ENCODE results near the gene KAZN. TPM values are rescaled to one million over a fixed set of nuclear protein-coding genes. Genes with fewer than 3 reads are reported as not detected.
A peak's percentile ranks its signal among the peaks of the same experiment; 100 is the strongest.

KAZN gene
- total and polyA plus RNA-seq, 8 donors: 11.1 to 37.5 (median 30.2) TPM

DNA sequence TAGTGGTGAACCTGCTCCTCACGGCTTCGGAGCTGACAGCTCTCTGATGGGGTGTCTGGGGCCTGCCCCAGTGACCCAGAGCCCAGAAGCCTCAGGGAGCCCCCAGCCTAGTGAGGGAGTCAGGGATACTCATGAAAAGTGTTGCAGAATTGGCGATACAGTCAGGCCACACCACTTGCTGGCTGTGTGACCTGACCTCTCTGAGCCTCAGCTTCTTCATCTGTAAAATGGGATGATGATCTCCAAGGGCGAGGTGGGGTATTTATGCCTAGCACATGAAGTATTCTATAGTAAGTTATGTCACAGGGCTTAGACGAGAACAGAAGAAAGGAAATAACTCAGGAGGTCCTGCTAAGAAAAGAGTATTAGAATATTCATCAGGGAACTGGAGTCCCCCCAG is 556.7 kb downstream of the KAZN start:
- H3K9me3 ChIP-seq: no peaks in the 10 kb centered on the region
- TF ChIP-seq, protein P1, sequence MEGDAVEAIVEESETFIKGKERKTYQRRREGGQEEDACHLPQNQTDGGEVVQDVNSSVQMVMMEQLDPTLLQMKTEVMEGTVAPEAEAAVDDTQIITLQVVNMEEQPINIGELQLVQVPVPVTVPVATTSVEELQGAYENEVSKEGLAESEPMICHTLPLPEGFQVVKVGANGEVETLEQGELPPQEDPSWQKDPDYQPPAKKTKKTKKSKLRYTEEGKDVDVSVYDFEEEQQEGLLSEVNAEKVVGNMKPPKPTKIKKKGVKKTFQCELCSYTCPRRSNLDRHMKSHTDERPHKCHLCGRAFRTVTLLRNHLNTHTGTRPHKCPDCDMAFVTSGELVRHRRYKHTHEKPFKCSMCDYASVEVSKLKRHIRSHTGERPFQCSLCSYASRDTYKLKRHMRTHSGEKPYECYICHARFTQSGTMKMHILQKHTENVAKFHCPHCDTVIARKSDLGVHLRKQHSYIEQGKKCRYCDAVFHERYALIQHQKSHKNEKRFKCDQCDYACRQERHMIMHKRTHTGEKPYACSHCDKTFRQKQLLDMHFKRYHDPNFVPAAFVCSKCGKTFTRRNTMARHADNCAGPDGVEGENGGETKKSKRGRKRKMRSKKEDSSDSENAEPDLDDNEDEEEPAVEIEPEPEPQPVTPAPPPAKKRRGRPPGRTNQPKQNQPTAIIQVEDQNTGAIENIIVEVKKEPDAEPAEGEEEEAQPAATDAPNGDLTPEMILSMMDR (IDR thresholded peaks at IDR 0.05): no peak
- intact Hi-C loops (cut with DNase I): loop anchor here in 1 of 2 donors (10.0 kb wide), 1 partner anchor 110 kb away; no protein-coding TSS in a partner anchor
- peaks cover 0 to 46% of the 10 kb centered on the region in 2 donors for H3K27me3 ChIP-seq
- H3K4me3 ChIP-seq: peak overlapping the region in 1 of 2 donors; percentile 80
- peaks cover 13 to 74% of the 10 kb centered on the region in 2 donors for H3K4me1 ChIP-seq
- peak overlapping the region in 1 of 2 donors; percentile 83 for H3K27ac ChIP-seq
- ATAC-seq (no peak), DNase-seq (no peak)
- H3K36me3 ChIP-seq: no peaks in the 10 kb centered on the region

DNA sequence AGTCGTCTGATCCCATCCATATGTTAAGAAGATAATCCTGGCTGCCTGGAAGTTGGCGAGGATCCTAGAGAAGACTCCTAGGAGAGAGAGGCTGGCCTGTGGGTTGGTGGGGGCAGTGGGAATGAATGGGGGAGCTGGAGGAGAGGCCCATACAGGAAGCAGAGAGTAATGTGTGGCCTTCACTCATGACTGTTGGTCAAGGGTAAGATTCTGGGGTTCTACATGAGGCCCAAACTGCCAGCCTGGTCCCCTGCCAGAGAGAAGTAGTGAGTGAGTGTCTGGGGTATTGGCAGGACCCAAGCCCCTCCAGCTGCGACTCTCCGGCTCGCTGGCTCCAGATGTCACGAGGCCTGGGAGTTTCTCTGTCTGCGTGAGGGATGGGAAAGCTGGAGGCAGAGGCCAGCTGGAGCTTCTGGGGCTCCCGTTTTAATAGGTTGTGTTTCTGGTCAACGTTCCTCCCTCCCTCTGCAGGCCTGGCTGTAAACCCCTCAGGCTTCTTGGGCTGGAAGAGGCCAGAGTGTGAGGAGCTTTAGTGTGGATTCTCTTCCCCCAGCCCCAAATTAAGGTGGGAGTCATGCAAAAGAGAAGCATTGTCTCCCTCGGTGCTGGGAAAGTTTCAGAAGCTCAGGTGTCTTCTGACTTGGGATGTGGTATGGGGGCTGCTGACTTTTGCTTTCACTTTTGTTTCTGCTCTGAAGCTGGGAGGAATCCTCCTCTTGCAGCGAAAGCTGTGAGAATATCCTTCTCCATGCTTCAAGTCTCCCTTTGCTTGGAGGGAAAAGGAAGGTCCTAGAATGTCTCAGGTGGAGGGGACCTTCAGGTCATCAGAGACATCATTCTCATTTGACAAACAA is 557.6 kb downstream of the KAZN start:
- TF ChIP-seq, protein P1 (IDR thresholded peaks at IDR 0.05): no peak
- Histone ChIP-seq H3K27ac (peak overlapping the region; percentile 41 to 42), H3K36me3 (no peaks in the 10 kb centered on the region), H3K4me3 (peak overlapping the region in 1 of 2 donors; percentile 80), H3K27me3 (peaks cover 0 to 43% of the 10 kb centered on the region in 2 donors), H3K4me1 (peaks cover 13 to 74% of the 10 kb centered on the region in 2 donors), H3K9me3 (no peaks in the 10 kb centered on the region)
- intact Hi-C loops (cut with DNase I): loop anchor here in 1 of 2 donors (10.0 kb wide), 1 partner anchor 109 kb away; no protein-coding TSS in a partner anchor
- no peak for ATAC-seq
- peak in 2 of 4 donors; percentile 58 to 74 for DNase-seq

DNA sequence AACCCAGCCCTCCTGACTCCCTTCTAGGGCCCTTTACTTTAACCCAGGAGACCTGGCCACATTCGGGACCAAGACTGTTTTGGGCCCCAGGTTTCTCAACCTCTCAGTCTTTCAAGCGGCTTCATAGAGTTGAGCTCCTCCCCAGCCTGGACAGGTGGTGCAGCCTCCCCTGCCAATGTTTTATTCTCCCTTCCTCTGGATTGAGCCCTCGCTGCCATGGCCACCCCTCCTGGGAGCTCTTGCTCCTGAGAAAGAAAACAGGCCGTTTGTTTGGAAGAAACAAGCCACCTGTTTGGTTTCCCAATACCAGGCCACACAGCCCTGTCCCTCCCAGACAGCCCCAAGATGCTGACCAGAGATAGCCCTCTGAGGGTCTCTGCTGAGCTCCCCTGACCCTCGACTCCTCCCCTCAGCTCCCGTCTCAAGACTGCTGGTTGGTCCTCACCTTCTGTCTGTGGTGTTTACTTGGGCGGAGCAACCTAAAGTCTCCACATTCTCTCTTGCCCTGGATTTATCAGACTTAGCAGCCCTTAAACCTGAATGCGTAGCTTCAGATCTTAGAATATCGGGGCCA is 558.4 kb downstream of the KAZN start:
- TF ChIP-seq, protein P1 (IDR thresholded peaks at IDR 0.05): no peak
- ATAC-seq (no peak), DNase-seq (no peak)
- Histone ChIP-seq H3K27me3 (peaks cover 0 to 36% of the 10 kb centered on the region in 2 donors), H3K9me3 (no peaks in the 10 kb centered on the region), H3K27ac (peak overlapping the region in 1 of 2 donors; percentile 41), H3K4me3 (no peak overlapping the region), H3K4me1 (peaks cover 8 to 71% of the 10 kb centered on the region in 2 donors), H3K36me3 (no peaks in the 10 kb centered on the region)
- intact Hi-C loops (cut with DNase I): loop anchor here in 1 of 2 donors (10.0 kb wide), 1 partner anchor 108 kb away; no protein-coding TSS in a partner anchor

DNA sequence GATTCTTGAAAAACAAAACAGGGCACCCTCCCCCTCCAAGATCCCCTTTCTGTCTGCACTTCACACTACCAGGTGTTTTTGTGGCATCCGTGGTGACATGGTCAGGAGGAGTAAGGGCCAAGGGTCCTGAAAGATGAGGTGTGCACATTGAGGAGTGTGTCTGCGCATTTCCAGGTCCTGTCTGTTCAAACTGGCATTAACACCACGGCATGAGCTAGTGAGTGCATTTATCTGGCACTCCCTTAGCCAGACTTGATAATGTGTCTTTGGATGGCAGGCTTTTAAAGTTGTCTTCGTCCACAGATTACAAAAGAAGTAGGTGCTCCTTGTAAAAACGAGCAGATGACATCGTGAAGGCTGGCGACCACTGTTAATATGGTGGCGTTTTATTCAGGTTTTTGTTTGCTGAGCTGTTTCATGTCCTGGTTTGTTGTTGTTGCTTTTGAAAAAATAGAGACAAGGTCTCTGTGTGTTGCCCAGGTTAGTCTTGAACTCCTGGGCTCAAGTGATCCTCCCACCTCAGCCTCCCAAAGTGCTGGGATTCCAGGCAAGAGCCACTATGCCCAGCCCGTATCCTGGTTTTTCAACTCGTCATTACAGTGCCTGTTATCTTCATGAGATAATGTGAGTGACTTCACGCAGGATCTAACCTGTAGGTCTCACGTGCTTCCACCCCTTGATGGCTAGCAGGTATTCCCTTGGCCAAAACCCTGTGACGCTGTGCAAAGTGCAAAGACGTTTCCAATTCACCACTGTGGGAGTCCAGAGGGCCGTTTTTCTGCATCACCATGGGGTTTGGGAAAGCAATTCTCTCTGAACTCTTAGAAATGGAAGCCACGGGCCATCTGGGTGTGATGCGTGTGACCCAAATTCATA is 559.3 kb downstream of the KAZN start:
- no peak for DNase-seq
- peaks cover 4 to 65% of the 10 kb centered on the region in 2 donors for H3K4me1 ChIP-seq
- no peaks in the 10 kb centered on the region for H3K36me3 ChIP-seq
- H3K9me3 ChIP-seq: no peaks in the 10 kb centered on the region
- intact Hi-C loops (cut with DNase I): loop anchor here in 1 of 2 donors (10.0 kb wide), 1 partner anchor 107 kb away; no protein-coding TSS in a partner anchor
- no peak for ATAC-seq
- no peak overlapping the region for H3K27ac ChIP-seq
- H3K27me3 ChIP-seq: peaks cover 0 to 27% of the 10 kb centered on the region in 2 donors
- no peak overlapping the region for H3K4me3 ChIP-seq
- TF ChIP-seq, protein P1 (IDR thresholded peaks at IDR 0.05): no peak

Measured in left lung (tissue), 10 donors.